Activated CD8-positive, alpha-beta T cell treated with anti-CD3 and anti-CD28 coated beads, Interleukin-2, amount 10 ng/mL, durations not matched to agents 7 days and 5 days (primary cell): Measurements from ENCODE around the gene CLCN1. TPM values are rescaled to one million over a fixed set of nuclear protein-coding genes. Genes with fewer than 3 reads are reported as not detected.

Experiments used
- ATAC-seq: fragments of 150-1000 bp; cut with Tn5 transposase; one replicate; pipeline ENCODE4 v1.10.0; 2021; ENCODE audit warnings: moderate library complexity
- CTCF ChIA-PET: fragments of 350-600 bp; sonication (Branson Sonifier 250); formaldehyde crosslinking; loops from one replicate; lab custom pipeline; 2021; ENCODE audit warnings: antibody characterized with exemption; lab: Charles Lee
- POLR2A ChIA-PET: fragments of 350-600 bp; sonication (Branson Sonifier 250); formaldehyde crosslinking; loops from one replicate; lab custom pipeline; 2021; ENCODE audit warnings: antibody characterized with exemption; lab: Charles Lee
- DNase-seq: peaks from one replicate; pipeline ENCODE4 v3.0.0-alpha.2; 2020
- H3K27ac Mint-ChIP-seq: one replicate; pipeline ENCODE4 v1.8.0; 2021; ENCODE audit warnings: mild to moderate bottlenecking, mixed read lengths
- H3K27me3 Mint-ChIP-seq: one replicate; pipeline ENCODE4 v1.8.0; 2021; ENCODE audit warnings: low read depth, mixed read lengths
- H3K36me3 Mint-ChIP-seq: one replicate; pipeline ENCODE4 v1.8.0; 2021; ENCODE audit warnings: low read depth, mixed read lengths
- H3K4me1 Mint-ChIP-seq: one replicate; pipeline ENCODE4 v1.8.0; 2021; ENCODE audit warnings: low read depth, mixed read lengths
- H3K4me3 Mint-ChIP-seq: one replicate; pipeline ENCODE4 v1.8.0; 2021; ENCODE audit warnings: mild to moderate bottlenecking, mixed read lengths
- H3K9me3 Mint-ChIP-seq: one replicate; pipeline ENCODE4 v1.8.0; 2022; ENCODE audit warnings: mixed read lengths; ENCODE audit not compliant: insufficient read depth
- total RNA-seq, 2 experiments: library from RNA; stranded (reverse); gene quantifications; one replicate each; pipeline ENCODE4 v1.2.3, GENCODE V29; 2021

The CLCN1 gene
- total RNA-seq: under 1 TPM in 1 of 2 experiments, not detected in 1; 0.13 TPM

GRCh38 chr7:143315776-143316175, at the start of gene CLCN1:
TSS of gene CLCN1 (plus strand) at chr7:143316111. CDS start at chr7:143316213, 102 bp downstream.
- no peak within 1 kb of the TSS for H3K4me3 Mint-ChIP-seq
- peaks cover 5% of the 10 kb centered on the region for H3K27me3 Mint-ChIP-seq
- H3K4me1 Mint-ChIP-seq: peaks cover 16% of the 10 kb centered on the region
- POLR2A ChIA-PET: no interaction called here
- DNase-seq (no peak), ATAC-seq (no peak)
- peaks cover 17% of the 10 kb centered on the region for H3K36me3 Mint-ChIP-seq
- no peak within 1 kb of the TSS for H3K27ac Mint-ChIP-seq
- no peaks in the 10 kb centered on the region for H3K9me3 Mint-ChIP-seq
- CTCF ChIA-PET: interaction anchor here (0.5 to 1.9 kb wide), 4 partner anchors 10 to 102 kb away, joined by 3 to 6 read pairs (median 4); no protein-coding TSS in a partner anchor

- ATAC-seq (no peak), DNase-seq (no peak)
- Mint-ChIP-seq H3K36me3 (peaks cover 56% of the 10 kb centered on the region), H3K9me3 (no peaks in the 10 kb centered on the region), H3K27ac (peak overlapping the region; percentile 36), H3K27me3 (no peaks in the 10 kb centered on the region), H3K4me1 (peaks cover 28% of the 10 kb centered on the region), H3K4me3 (no peak overlapping the region)
- ChIA-PET POLR2A (interaction anchor here (1.4 to 1.5 kb wide), 3 partner anchors 11 to 110 kb away, joined by 3 to 5 read pairs (median 4); no protein-coding TSS in a partner anchor), CTCF (interaction anchor here (16.4 kb wide), 1 partner anchor 28 kb away, joined by 224 read pairs; no protein-coding TSS in a partner anchor)
Measured at GRCh38 chr7:143269251-143269650, 46.7 kb upstream of the CLCN1 start.

- CTCF ChIA-PET: interaction anchor here (1.0 kb wide), 1 partner anchor 39 kb away, joined by 3 read pairs; no protein-coding TSS in a partner anchor
- H3K27ac Mint-ChIP-seq: no peak overlapping the region
Measured at GRCh38 chr7:143271240-143271639, 44.7 kb upstream of the CLCN1 start.

GRCh38 chr7:143272871-143273270, 43.0 kb upstream of the CLCN1 start:
- Mint-ChIP-seq H3K27me3 (no peaks in the 10 kb centered on the region), H3K4me1 (peaks cover 2% of the 10 kb centered on the region), H3K27ac (no peak overlapping the region), H3K4me3 (no peak overlapping the region), H3K9me3 (no peaks in the 10 kb centered on the region), H3K36me3 (peaks cover 27% of the 10 kb centered on the region)
- no peak for DNase-seq
- ChIA-PET POLR2A (interaction anchor here (0.7 to 4.1 kb wide), 2 partner anchors 9 to 15 kb away, joined by 5 to 17 read pairs; partner anchors contain the start of genes CASP2 and GSTK1), CTCF (interaction anchor here (2.5 to 2.6 kb wide), 2 partner anchors 26 to 33 kb away, joined by 9 to 10 read pairs; no protein-coding TSS in a partner anchor)
- no peak for ATAC-seq

More at GRCh38 chr7:143271240-143271639, 44.7 kb upstream of the CLCN1 start:
- Mint-ChIP-seq H3K9me3 (no peaks in the 10 kb centered on the region), H3K36me3 (peaks cover 40% of the 10 kb centered on the region), H3K27me3 (no peaks in the 10 kb centered on the region), H3K4me1 (peaks cover 12% of the 10 kb centered on the region), H3K4me3 (no peak overlapping the region)
- ATAC-seq (no peak), DNase-seq (no peak)
- POLR2A ChIA-PET: interaction anchor here (4.1 kb wide), 1 partner anchor 7 kb away, joined by 17 read pairs; the partner anchor contains the start of gene GSTK1

- Mint-ChIP-seq H3K4me3 (peak overlapping the region; percentile 61), H3K27ac (peak overlapping the region; percentile 75), H3K36me3 (no peaks in the 10 kb centered on the region), H3K4me1 (peaks cover 42% of the 10 kb centered on the region), H3K9me3 (no peaks in the 10 kb centered on the region), H3K27me3 (no peaks in the 10 kb centered on the region)
- ChIA-PET CTCF (interaction anchor here (0.8 to 4.0 kb wide), 15 partner anchors 9 to 137 kb away, joined by 3 to 36 read pairs (median 4); partner anchors contain the start of genes CASP2 and GSTK1), POLR2A (interaction anchor here (0.7 to 2.6 kb wide), 14 partner anchors 8 to 699 kb away, joined by 3 to 34 read pairs (median 4); partner anchors contain the start of gene GSTK1)
- DNase-seq (no peak), ATAC-seq (peak; percentile 78)
Measured at GRCh38 chr7:143279186-143280098, 36.5 kb upstream of the CLCN1 start.

- ATAC-seq: no peak
Measured at GRCh38 chr7:143280160-143280559, 35.8 kb upstream of the CLCN1 start.

GRCh38 chr7:143280566-143280965, 35.3 kb upstream of the CLCN1 start:
- Mint-ChIP-seq H3K4me3 (peak overlapping the region; percentile 61), H3K4me1 (peaks cover 45% of the 10 kb centered on the region), H3K27ac (peak overlapping the region; percentile 75), H3K36me3 (no peaks in the 10 kb centered on the region), H3K27me3 (no peaks in the 10 kb centered on the region), H3K9me3 (no peaks in the 10 kb centered on the region)
- POLR2A ChIA-PET: interaction anchor here (0.6 to 2.6 kb wide), 6 partner anchors 10 to 449 kb away, joined by 3 to 34 read pairs (median 4); partner anchors contain the start of gene GSTK1
- ATAC-seq: no peak
- DNase-seq: no peak
- CTCF ChIA-PET: interaction anchor here (0.9 to 4.0 kb wide), 8 partner anchors 16 to 136 kb away, joined by 3 to 36 read pairs (median 6); partner anchors contain the start of gene GSTK1

More at GRCh38 chr7:143280160-143280559, 35.8 kb upstream of the CLCN1 start:
- Mint-ChIP-seq H3K4me1 (peaks cover 45% of the 10 kb centered on the region), H3K4me3 (peak overlapping the region; percentile 61), H3K9me3 (no peaks in the 10 kb centered on the region), H3K27me3 (no peaks in the 10 kb centered on the region), H3K27ac (peak overlapping the region; percentile 75), H3K36me3 (no peaks in the 10 kb centered on the region)
- CTCF ChIA-PET: interaction anchor here (0.8 to 4.0 kb wide), 13 partner anchors 8 to 137 kb away, joined by 3 to 36 read pairs (median 4); partner anchors contain the start of genes CASP2 and GSTK1
- POLR2A ChIA-PET: interaction anchor here (0.7 to 2.6 kb wide), 11 partner anchors 7 to 448 kb away, joined by 3 to 34 read pairs (median 4); partner anchors contain the start of gene GSTK1
- DNase-seq: no peak

- H3K9me3 Mint-ChIP-seq: peaks cover under 1% of the 10 kb centered on the region
- H3K36me3 Mint-ChIP-seq: peaks cover 1% of the 10 kb centered on the region
- no peak overlapping the region for H3K27ac Mint-ChIP-seq
- peaks cover 45% of the 10 kb centered on the region for H3K4me1 Mint-ChIP-seq
- CTCF ChIA-PET: interaction anchor here (1.0 to 4.0 kb wide), 5 partner anchors 17 to 41 kb away, joined by 3 to 36 read pairs (median 31); partner anchors contain the start of gene GSTK1
- DNase-seq (no peak), ATAC-seq (no peak)
- no peak overlapping the region for H3K4me3 Mint-ChIP-seq
- no peaks in the 10 kb centered on the region for H3K27me3 Mint-ChIP-seq
- POLR2A ChIA-PET: no interaction called here
Measured at GRCh38 chr7:143281529-143281928, 34.4 kb upstream of the CLCN1 start.

- ATAC-seq (no peak), DNase-seq (no peak)
- ChIA-PET CTCF (interaction anchor here (1.0 to 3.3 kb wide), 7 partner anchors 17 to 98 kb away, joined by 3 to 36 read pairs (median 4); partner anchors contain the start of gene GSTK1), POLR2A (no interaction called here)
- H3K27me3 Mint-ChIP-seq: no peaks in the 10 kb centered on the region
- peaks cover 51% of the 10 kb centered on the region for H3K4me1 Mint-ChIP-seq
- H3K27ac Mint-ChIP-seq: no peak overlapping the region
- peaks cover 6% of the 10 kb centered on the region for H3K36me3 Mint-ChIP-seq
- no peak overlapping the region for H3K4me3 Mint-ChIP-seq
- peaks cover 4% of the 10 kb centered on the region for H3K9me3 Mint-ChIP-seq
Measured at GRCh38 chr7:143282124-143282523, 33.8 kb upstream of the CLCN1 start.

- ATAC-seq: no peak
- H3K4me3 Mint-ChIP-seq: no peak overlapping the region
- H3K4me1 Mint-ChIP-seq: peaks cover 61% of the 10 kb centered on the region
- CTCF ChIA-PET: interaction anchor here (1.0 to 1.9 kb wide), 7 partner anchors 16 to 97 kb away, joined by 3 to 16 read pairs (median 4); partner anchors contain the start of gene GSTK1
- DNase-seq: no peak
- no peaks in the 10 kb centered on the region for H3K27me3 Mint-ChIP-seq
- POLR2A ChIA-PET: interaction anchor here (1.9 kb wide), 1 partner anchor 20 kb away, joined by 4 read pairs; the partner anchor contains the start of gene GSTK1
- peaks cover 12% of the 10 kb centered on the region for H3K9me3 Mint-ChIP-seq
- peaks cover 12% of the 10 kb centered on the region for H3K36me3 Mint-ChIP-seq
- H3K27ac Mint-ChIP-seq: peak overlapping the region; percentile 43
Measured at GRCh38 chr7:143283381-143283780, 32.5 kb upstream of the CLCN1 start.
